OCI-LY3 (cell line): ENCODE data around the gene SDK2.

Experiments used
- CTCF ChIP-seq: fragments of 200-600, 300-600 bp; sonication (generic); IDR thresholded peaks from 2 replicates; pipeline ENCODE4 v1.5.1; 2014; ENCODE audit warnings: antibody characterized with exemption, low read length, low read depth
- EZH2phosphoT487 ChIP-seq: fragments of 200-600 bp; shearing (Covaris generic); IDR thresholded peaks from 2 replicates; pipeline ENCODE4 v1.6.1; 2018; ENCODE audit warnings: antibody characterized with exemption, mixed run types, low read depth

GRCh38 chr17:73466704-73467433 is 177.4 kb downstream of the SDK2 start:
- TF ChIP-seq CTCF: no peak
- no peak for TF ChIP-seq EZH2phosphoT487
